ENCODE data around the gene NCBP3. TPM values are rescaled to one million over a fixed set of nuclear protein-coding genes. Genes with fewer than 3 reads are reported as not detected.
"Not testable (repeated sequence)": the region's sequence is repeated elsewhere in the genome, so short reads cannot be mapped to it uniquely, and the experiment has no call there.

Gene NCBP3
- total and polyA plus RNA-seq, 8 donors, result 7.6 to 40.6 (median 23.6) TPM

- WGBS, 5 donors, result 72 to 79% (median 78%) methylated on average over 15 to 16 of the region's 16 CpGs
- DNase-seq, result no peak
- intact Hi-C loops (cut with DNase I; ENCODE audit: low total_unique reads), result no loop called here
- Histone ChIP-seq H3K27me3 (no peaks in the 10 kb centered on the region), H3K4me3 (no peak overlapping the region), H3K9me3 (no peaks in the 10 kb centered on the region), H3K36me3 (peaks cover 0 to 24% (median 21%) of the 10 kb centered on the region in 4 donors), H3K4me1 (no peaks in the 10 kb centered on the region), H3K27ac (no peak overlapping the region)
- TF ChIP-seq EP300 (IDR thresholded peaks at IDR 0.05), result no peak
- TF ChIP-seq POLR2A (IDR thresholded peaks at IDR 0.05), result no peak
- TF ChIP-seq POLR2AphosphoS5 (IDR thresholded peaks at IDR 0.05), result no peak
- TF ChIP-seq CTCF (IDR thresholded peaks at IDR 0.05), result no peak
Measured at GRCh38 chr17:3857261-3858105, 11.4 kb upstream of the NCBP3 start.

- H3K27ac ChIP-seq, result not testable (repeated sequence)
Measured at GRCh38 chr17:3854204-3854603, 8.2 kb upstream of the NCBP3 start.

GRCh38 chr17:3852561-3852960, 6.5 kb upstream of the NCBP3 start:
- intact Hi-C loops (cut with DNase I; ENCODE audit: low total_unique reads), result no loop called here

More at GRCh38 chr17:3854204-3854603, 8.2 kb upstream of the NCBP3 start:
- H3K4me1 ChIP-seq; H3K27me3 ChIP-seq; intact Hi-C loops (cut with DNase I; ENCODE audit: low total_unique reads); DNase-seq; H3K36me3 ChIP-seq; H3K9me3 ChIP-seq; H3K4me3 ChIP-seq: not testable (repeated sequence)
- 91 to 94% (median 92%) methylated on average over 9 to 27 of the region's 36 CpGs for WGBS, 5 donors

GRCh38 chr17:3851461-3852100, 5.5 kb upstream of the NCBP3 start:
- TF ChIP-seq CTCF (IDR thresholded peaks at IDR 0.05) (no peak), POLR2A (IDR thresholded peaks at IDR 0.05) (no peak), POLR2AphosphoS5 (IDR thresholded peaks at IDR 0.05) (no peak), EP300 (IDR thresholded peaks at IDR 0.05) (no peak)
- no peaks in the 10 kb centered on the region for H3K9me3 ChIP-seq
- peaks cover 0 to 2% (median under 1%) of the 10 kb centered on the region in 4 donors for H3K4me1 ChIP-seq
- intact Hi-C loops (cut with DNase I; ENCODE audit: low total_unique reads), result no loop called here
- DNase-seq, result no peak
- peaks cover 0 to 3% (median 0%) of the 10 kb centered on the region in 3 donors for H3K27me3 ChIP-seq
- H3K4me3 ChIP-seq, result no peak overlapping the region
- H3K27ac ChIP-seq, result no peak overlapping the region
- 81 to 85% (median 82%) methylated on average over 24 of the region's 24 CpGs for WGBS, 5 donors
- no peaks in the 10 kb centered on the region for H3K36me3 ChIP-seq

More at GRCh38 chr17:3852561-3852960, 6.5 kb upstream of the NCBP3 start:
- Histone ChIP-seq H3K4me1 (no peaks in the 10 kb centered on the region), H3K4me3 (no peak overlapping the region), H3K27me3 (peaks cover 0 to 3% (median 0%) of the 10 kb centered on the region in 3 donors), H3K9me3 (no peaks in the 10 kb centered on the region), H3K36me3 (no peaks in the 10 kb centered on the region), H3K27ac (no peak overlapping the region)
- DNase-seq, result no peak
- TF ChIP-seq POLR2AphosphoS5 (IDR thresholded peaks at IDR 0.05) (no peak), POLR2A (IDR thresholded peaks at IDR 0.05) (no peak), EP300 (IDR thresholded peaks at IDR 0.05) (no peak), CTCF (IDR thresholded peaks at IDR 0.05) (no peak)
- 80 to 87% (median 81%) methylated on average over 10 of the region's 10 CpGs for WGBS, 5 donors
